HG03521 (cell line): ENCODE measurements around the gene ANO10.

Source experiments
- ATAC-seq: cut with Tn5 transposase; IDR thresholded peaks from one replicate; pipeline ENCODE4 v1.9.1; 2021; ENCODE audit warnings: mild to moderate bottlenecking, moderate library complexity; ENCODE audit not compliant: unreplicated experiment

ANO10 gene

DNA sequence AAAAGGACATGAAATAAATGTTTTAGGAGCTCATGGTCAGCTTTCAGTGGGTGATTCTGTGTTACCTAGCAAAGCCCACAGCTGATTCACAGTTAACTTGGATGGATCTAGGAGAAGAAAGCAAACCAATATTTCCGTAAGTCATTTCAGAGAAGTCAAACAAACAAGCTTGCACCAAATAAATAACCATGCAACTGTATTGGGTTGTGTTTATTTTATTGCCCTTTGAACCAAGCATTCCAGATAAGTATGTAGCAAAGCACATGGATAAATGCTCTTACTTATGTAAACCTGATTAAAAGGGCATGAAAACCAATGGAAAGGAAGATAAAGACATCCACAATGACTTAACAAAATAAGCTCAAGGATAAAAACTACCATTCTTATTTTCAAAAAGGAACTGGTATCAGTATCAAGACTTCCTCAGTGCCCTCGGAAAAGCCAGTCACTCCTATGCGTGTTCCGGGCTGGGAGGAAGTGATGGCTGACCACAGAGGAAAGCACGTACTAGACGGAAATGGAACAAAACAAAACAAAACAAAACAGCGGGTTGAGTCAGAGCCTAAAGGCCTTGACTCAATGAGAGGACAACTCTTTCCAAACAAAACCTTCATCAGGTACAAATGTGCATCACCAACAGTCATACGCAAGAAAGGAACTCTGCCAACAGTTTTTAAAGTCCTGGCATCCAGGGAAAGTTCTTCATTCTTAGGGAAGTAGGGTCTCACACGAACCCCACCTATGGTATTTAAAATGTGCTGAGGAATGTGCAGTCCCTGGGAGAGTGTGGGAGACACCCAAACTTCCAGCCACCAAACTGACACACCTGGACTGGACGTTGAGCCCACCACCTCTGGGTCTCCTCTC lies 232.2 kb downstream of the ANO10 start:
- ATAC-seq = no peak

DNA sequence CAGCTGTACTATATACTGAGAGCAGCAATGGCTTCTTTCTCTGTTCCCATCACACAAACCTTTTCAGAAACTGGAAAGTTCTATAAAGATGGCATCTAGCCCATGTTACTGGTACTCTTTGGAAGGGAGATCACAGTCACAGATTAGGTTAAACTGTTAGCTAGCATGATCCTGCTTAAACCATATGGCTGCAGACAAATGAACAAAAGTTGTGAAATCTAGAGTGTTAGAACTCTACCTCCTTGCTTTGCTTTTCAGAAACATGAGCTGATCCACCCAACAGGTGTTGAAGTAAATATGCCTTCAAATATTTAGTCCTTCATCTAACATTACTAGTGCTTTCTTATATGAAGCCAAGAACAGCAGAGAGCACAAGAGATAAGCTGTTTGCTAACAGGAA lies 232.9 kb downstream of the ANO10 start:
- no peak for ATAC-seq

DNA sequence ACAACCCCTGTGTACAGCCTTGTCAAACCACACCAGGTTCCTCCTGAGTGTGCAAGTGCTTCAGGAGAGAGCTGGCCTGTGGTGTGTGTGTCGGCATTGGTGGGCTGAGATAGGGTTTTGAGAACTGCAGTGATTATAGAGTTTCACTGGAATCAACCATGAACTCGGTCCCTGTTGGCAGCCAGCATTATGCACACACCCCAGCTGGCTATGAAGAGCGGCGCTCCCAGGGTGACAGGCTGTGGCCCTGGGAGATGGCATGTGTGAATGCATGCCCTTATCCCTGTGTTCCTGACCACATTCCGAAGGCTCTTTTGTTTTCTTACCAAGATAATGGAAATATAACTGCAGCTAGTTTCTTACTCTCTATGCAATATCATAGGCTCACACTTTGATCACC lies 233.6 kb downstream of the ANO10 start:
- no peak for ATAC-seq

DNA sequence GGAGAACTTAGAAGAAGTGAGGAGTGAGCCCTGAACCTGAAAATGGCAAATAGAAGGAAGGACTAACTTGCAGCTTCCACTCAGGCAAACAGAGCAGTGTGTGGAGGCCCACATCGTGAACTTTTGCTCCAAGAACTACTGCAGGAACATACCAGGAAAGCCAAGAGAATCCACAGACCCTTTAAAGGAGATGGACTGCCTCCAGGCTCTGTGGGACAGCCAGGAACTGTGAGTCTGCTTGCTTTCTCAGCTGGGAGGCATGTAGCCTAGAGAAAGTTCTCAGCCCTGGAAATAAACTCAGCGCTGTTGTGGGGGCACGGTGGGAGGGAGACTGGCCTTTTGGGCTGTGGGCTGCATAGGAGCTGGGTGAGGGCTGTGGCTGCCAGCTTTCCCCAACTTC lies 242.5 kb downstream of the ANO10 start:
- ATAC-seq = no peak

DNA sequence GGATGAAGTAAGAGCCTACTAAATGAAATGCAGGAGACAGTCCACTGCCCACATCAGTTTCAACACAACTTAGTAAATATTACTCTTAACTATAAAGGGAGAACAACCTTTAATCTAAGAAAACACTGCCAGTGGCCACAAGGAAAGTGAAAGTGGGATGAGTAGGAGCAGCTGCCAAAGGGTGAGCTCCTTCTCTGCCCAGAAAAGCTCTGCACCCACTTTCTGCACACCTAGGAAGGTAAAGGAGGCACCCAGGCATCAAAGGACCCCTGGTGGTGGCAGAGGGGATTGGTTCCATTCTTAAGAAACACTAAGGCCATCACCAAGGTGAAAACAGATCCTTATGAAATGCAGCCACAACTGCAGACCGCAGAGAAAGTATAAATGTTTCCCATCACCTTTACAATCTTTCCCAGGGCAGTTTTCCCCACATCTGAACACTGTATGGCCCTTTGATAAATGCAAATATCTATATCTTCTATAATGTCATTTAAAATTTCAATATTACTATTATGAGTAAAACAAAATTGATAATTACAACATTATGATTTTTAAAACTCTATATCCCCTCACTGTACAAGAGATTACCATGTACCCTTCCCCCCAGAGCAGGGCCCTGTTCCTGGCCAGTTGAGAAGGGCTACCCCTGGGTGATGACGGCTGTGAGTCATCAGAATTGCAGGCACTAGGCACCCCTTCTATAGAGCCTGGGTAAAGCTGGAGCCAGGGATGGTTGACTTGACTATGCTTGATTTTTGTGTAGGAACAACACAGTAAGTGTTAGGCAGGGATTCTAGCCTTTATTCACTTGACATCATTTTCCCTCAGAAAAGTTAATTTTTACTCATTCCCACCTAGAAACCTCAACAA lies 243.5 kb downstream of the ANO10 start:
- peak; percentile 59 for ATAC-seq

DNA sequence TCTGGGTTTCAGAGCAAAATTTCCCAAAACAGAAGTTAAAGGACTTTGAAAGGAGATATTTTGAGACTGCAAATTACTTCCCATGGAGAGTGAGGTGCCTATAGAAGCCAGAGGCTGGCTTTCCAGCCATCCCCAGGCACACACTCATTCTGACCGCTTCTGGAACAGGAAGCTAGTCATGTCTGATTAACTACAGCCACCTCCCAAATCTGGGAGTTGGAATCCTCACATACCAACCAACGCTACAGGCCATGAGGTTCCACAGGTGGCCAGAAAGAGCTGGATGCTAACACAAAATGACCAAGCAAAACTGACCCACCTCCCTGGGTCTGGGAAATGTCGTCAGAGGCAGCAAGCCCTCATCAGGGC lies 248.3 kb downstream of the ANO10 start:
- no peak for ATAC-seq

DNA sequence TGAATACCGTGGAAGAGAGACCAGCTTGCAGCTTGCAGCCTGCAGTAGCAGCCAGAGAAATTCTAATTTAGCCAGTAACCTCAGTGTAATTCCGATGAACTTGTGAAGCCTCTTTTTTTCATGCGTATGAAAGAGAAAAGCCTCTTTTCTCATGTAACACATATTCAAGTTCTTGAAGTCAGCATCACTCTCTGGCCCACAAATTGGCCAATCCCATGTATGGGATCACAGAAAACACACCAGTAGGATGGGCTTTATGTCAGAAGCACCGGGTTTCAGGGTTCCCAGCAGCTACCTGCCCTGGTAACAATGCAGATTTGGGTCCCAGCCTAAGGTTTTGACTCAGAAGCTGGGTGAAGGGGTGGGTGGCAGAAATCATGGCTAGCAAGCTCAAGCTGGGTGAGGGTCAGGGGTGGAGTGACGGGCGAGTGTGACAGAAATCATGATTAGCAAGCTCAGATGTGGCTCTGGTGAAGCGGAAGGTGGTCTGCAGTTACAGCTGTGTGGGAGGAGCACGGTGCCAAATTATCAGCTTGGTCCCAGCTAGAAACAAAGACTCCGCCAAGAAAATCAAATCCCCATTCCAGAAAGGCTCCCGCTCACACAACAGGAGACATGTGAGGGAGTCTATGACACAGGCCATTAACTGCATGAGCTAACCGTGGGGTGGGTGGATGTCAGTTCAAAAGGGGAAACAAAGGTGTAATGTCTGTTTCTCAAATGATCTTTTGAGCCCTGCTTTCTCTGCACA lies 248.8 kb downstream of the ANO10 start:
- ATAC-seq = no peak

DNA sequence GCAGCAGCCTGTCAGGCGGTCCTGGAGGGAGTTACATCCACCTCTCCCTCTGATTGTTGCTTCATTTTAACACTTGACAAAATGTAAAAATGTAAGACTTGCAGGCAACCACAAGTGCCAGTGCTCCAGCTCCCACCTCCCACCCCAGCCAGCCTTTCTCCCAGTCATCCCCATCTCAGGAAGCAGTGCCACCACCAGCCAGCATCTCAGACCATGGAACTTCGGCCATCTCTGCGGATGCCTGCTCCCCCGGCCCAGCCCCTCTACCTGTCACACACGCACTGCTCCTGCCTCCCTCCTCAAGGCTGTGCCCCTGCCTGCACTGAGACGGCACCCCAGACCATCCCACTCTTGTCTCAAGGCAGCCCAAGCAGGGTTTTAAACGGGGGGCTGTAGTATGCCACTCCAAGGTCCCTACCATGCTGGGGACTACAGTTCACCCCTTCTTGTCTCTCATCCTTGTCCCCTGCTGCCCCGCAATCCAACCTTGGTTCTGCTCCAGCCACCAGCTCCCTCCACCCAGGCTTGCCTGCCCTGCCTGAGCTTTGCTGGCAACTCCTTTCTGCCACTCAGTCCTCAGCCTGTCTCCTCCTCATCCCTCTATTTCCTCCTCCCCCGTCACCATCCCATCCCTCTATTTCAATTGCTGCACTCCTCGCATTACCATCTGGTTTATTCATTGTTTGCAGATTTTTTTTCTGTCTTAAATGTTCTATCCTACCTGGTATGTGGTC lies 249.6 kb downstream of the ANO10 start:
- no peak for ATAC-seq

DNA sequence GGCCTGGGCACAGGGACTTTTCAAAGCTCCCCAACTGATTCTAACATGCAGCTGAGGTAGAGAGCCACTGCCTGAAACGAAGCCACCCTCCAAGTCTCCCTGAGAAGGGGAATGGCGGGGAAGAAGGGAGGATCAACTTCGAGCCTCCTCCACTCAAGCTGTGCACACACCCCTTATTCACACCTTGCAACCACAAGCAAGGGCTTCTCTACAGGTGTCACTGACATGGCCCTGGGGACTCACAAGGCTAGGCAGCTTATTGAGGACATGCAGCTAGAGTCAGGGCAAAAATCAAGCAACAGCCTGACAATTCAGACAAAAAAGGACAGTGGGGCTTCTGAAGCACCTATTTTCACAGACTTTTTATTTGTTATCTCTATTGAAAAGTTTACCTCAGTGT lies 250.3 kb downstream of the ANO10 start:
- ATAC-seq = no peak

DNA sequence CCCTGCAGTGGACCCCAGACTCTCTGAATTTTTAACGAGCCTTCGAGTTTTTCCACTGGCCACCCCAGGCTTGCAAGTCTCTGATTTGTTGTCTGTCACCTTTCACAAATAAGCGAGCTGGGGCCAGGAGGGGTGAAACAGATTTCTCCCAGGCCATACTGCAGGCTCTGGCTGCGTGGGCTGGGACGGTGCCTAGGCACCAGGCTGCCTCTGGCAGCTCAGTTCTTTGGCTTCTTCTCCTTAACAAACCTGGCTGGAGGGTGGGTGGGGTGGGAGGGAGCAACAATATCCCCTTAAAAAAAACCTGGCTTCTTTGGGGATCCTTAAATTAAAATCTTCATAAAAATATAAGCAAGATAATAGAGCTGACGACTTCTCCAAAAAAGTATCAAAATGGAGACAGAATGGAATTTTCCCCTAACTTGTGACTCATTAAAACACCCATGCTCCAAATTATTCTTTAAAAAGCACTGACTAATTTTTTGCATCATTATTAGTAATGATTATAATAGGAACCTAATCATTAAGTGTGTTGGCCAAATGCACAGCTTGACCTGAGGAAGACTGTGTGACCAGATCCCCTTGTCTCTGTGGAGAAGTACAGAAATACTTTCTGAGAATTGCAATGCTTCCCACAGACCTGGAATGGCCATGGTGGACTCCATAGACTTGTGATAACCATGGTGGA lies 251.4 kb downstream of the ANO10 start:
- no peak for ATAC-seq

DNA sequence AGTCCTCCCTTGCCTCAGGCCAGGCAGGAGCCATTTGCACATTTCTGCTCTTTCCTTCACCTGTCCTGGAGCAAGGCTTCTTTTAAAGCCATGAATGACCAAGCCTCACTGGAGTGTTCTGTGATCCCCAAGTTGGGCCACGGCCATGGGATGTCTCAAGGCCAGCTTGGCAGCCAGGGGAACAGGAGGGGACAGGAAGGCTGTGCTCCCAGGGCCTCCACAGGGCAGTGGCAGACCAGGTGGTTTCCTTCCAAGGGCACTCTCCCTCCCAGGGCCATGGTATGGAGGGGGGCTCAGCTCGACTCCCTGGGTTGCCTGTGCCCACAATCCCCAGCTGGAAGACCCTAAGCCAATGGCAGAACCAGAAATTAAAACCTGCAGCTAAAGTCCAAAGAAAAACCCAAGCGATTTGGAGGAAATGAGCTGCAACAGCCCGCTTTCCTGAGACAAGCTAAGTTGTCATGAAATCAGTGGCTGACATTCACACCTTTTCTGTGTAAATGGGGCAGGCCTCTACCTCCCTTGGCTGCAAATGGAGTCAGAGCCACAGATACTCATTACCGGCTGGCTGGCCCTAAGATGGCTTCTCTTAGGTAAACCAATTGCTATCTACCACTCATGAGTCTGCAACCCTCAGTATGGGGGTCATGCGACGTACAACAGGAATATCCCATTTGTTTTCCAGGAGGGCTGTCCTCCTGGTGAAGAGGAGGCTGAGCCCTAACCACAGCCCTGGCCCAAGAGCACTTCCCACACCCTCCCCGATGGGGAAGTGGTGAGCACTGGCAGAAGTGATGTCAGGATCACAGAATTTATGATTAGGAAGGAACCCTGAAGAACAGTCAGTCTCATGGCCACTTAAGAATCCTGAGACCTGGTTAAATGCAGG lies 252.2 kb downstream of the ANO10 start:
- ATAC-seq = no peak

DNA sequence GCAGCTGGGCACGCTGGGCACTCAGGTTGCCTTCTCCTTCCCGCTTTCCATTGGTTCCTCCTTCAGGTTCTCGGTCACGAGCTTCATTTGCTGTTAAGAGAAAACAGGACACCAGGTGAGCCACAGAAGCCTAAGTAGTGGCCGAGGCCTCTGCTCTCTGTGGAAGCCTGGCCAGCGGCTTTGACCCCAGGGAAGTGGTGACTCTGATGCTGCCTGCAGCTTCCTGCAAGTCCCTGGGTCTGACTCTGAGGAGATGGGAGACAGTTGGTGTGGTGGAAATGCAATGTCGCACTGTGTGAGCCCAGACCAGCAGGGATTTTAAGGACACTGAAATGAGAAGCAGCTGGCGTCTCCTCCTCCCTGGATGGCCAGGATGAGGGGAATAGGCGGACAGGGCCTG lies 254.9 kb downstream of the ANO10 start:
- ATAC-seq = no peak

DNA sequence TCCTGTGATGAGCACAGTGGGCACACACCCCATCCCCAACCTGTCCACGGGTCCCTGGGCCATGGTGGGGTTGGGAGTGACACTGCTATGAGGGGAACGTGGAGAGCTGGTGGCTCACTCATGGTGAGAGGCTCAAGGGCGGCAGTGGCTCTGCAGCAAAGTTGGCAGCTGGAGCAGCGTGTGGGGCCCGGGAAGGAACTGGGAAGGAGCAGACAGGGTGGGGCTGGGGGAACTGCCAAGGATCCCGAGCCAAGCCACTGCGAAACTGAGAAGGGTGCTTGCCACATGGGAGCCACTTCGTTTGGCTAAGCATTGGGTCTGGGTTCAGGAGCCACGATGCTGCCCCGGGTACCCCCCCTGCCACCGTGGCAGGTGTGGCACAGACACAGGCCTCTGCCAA lies 255.3 kb downstream of the ANO10 start:
- ATAC-seq = no peak

DNA sequence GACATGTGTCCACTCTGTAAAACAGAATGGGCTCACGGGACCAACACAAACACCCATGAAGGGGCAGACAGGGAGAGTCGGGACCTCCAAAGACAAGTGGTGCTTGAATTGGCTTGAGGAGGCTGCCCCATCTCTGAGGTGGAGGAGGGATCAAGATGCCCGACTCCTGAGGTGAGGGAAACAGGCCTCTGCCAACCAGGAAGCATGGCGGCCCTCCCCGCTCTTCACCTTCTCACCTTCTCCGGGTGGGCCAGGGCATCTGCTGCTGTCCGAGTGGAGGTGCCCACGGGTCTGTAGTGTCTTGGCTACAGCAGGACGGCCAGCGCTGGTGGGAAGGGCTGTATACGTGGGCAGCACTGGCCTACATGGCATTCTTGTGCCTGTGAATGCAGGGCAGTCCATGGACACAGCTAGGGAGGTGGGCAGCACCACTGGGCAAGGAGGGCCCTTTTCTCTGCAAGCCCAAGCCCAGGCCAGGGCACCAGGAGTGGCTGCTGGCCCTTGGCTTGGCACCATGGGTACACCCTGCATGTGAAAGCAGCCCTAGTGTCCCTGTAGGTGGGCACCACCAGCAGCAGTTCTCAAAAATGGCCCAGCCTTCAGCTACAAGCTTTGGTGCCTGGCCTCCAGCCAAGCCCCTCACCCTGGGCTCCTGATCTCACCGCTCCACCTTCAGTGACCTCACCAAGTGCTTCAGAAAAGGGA lies 256.1 kb downstream of the ANO10 start:
- no peak for ATAC-seq

DNA sequence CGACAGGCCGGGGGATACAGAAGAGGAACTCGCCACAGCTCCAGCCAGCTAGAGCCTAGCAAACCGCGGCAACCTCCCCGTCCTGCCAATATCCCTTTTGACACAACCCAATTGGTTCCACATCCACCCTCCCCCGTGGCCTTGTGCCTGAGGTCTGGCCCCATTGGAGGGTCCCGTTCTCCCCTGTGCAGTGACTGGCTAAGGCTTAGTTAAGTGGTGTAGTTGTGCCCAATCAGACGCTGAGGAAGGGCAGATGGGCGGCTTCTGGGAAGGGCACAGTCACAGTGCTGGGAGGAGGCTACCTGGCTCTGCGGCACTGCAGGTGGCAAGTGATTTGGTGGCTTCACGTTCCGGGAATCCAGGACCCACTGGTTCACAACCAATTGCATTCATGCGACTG lies 256.9 kb downstream of the ANO10 start:
- ATAC-seq = no peak

DNA sequence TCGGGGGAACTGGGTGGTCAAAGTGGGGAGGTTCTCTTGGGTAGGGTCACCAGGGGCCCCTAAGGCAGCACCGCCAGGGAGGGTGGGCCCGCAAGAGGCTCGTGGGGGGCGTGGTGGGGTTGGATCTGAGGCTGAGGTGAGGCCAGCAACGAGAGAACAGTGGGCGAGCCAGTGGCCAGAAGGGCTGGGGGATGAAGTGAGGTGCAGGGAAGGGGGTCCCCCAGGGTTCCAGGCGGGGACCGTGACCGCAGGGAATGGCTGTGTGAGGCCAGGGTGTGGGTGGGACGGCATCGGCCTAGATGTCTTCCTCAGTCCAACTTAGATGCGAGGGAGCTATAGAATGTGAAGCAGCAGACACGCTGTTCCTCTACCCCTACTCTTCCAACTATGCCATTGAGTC lies 257.3 kb downstream of the ANO10 start:
- no peak for ATAC-seq

DNA sequence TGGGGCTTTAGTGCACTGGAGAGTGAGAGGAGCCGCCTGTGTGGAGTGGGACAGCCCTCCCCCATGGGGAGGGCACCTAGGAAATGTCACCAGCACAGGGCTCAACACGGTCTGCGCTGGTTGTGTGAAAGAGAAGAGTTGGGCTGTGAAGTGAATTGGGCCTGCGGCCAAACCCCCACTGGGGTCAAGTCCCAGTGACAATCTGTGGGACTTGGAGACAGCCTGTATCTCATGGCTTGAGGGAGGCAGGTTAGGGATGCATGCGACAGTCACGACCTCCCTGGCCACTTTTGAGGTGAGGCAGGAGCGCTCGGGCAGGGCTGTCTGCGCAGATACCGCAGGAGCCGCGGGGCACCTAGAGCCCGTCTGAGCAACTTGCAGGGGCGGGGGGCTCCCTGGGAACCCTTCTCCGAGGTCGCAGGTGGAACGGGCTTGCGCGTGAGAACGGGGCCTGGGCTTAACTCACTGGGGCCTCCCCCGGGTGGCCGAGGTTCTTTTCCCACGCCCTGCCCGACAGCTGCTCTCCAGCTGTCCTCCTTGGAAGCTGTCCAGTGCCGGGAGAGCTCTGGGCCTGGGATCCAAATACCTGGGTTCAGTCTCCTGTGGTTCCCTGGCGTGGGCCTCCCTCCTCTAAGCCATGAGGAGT lies 258.1 kb downstream of the ANO10 start:
- ATAC-seq = no peak

DNA sequence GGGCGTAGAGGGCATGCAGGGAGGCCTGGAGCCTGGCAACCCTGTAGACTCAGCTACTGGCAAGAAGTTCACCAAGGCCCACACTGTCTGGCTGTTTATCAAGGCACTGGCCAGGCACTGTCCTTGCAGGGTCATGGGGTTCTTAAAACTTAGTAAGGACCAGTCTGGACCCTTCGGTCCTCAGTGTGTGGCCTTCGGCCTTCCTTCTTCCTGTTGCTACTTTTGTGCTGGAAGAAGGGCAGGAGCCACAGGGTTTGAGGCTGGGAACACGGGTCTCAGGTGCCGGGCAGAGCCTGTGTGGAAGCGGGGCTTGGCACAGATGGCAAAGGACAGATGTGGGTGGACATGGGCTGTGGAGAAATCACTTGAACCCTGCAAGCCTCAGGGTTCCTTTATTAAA lies 258.9 kb downstream of the ANO10 start:
- ATAC-seq = no peak
